Neuronal stem cell (in vitro differentiated cells): ENCODE results near the gene TMEM181.

Source experiments
- DNase-seq: peaks from one replicate; pipeline ENCODE4 v3.0.0-alpha.2; 2013; ENCODE audit warnings: low spot score
- H2AFZ ChIP-seq: one replicate; pipeline ENCODE4 v1.6.1; 2013; ENCODE audit warnings: mild to moderate bottlenecking, low read length, inconsistent platforms
- H2AK5ac ChIP-seq: 2 replicates; pipeline ENCODE4 v1.6.1; 2013; ENCODE audit warnings: low read depth, mild to moderate bottlenecking, inconsistent platforms, low read length, moderate library complexity, mixed read lengths
- H2BK120ac ChIP-seq: 2 replicates; pipeline ENCODE4 v1.6.1; 2013; ENCODE audit warnings: low read depth, mild to moderate bottlenecking, inconsistent platforms, low read length, moderate library complexity, mixed read lengths
- H2BK12ac ChIP-seq: one replicate; pipeline ENCODE4 v1.6.1; 2013; ENCODE audit warnings: low read length, inconsistent platforms
- H2BK15ac ChIP-seq: 2 replicates; pipeline ENCODE4 v1.6.1; 2013; ENCODE audit warnings: mild to moderate bottlenecking, low read length, inconsistent platforms, mixed read lengths
- H2BK5ac ChIP-seq: one replicate; pipeline ENCODE4 v1.6.1; 2013; ENCODE audit warnings: inconsistent platforms, mild to moderate bottlenecking, low read length, moderate library complexity
- H3K14ac ChIP-seq: one replicate; pipeline ENCODE4 v1.6.1; 2013; ENCODE audit warnings: low read length, inconsistent platforms
- H3K18ac ChIP-seq: 2 replicates; pipeline ENCODE4 v1.6.1; 2013; ENCODE audit warnings: low read length, inconsistent platforms
- H3K23ac ChIP-seq: 2 replicates; pipeline ENCODE4 v1.6.1; 2013; ENCODE audit warnings: low read depth, mild to moderate bottlenecking, mixed read lengths, low read length, inconsistent platforms; ENCODE audit not compliant: poor library complexity
- H3K27ac ChIP-seq: replicated peaks from 3 replicates; pipeline ENCODE4 v1.5.1; 2013; ENCODE audit warnings: low read length, inconsistent platforms
- H3K27me3 ChIP-seq, 3 experiments: 2 replicates each; pipeline ENCODE4 v1.6.1; 2013; ENCODE audit warnings: low read length in 3 of 3, mild to moderate bottlenecking in 2 of 3, inconsistent platforms in 1 of 3, low read depth in 1 of 3, mixed read lengths in 1 of 3, moderate library complexity in 1 of 3; ENCODE audit not compliant: control insufficient read depth in 3 of 3, insufficient read depth in 3 of 3
- H3K36me3 ChIP-seq, 2 donors: replicated peaks in 1 of 2; 2 replicates each; pipeline ENCODE4 v1.6.1; 2013; ENCODE audit warnings: low read length in 2 of 2; ENCODE audit not compliant: control insufficient read depth in 2 of 2, insufficient read depth in 2 of 2
- H3K4ac ChIP-seq: 2 replicates; pipeline ENCODE4 v1.6.1; 2013; ENCODE audit warnings: inconsistent platforms, mild to moderate bottlenecking, low read length, moderate library complexity
- H3K4me1 ChIP-seq, 2 donors: 1 replicate in 1 of 2; 2 replicates in 1 of 2; pipeline ENCODE4 v1.6.1; 2013; ENCODE audit warnings: low read length in 2 of 2, low read depth in 1 of 2; ENCODE audit not compliant: control insufficient read depth in 2 of 2, insufficient read depth in 1 of 2
- H3K4me2 ChIP-seq: one replicate; pipeline ENCODE4 v1.6.1; 2013; ENCODE audit warnings: mild to moderate bottlenecking, low read length, inconsistent platforms; ENCODE audit not compliant: insufficient read depth, poor library complexity, severe bottlenecking
- H3K4me3 ChIP-seq, 2 donors: 2 replicates each; pipeline ENCODE4 v1.5.1; 2013; ENCODE audit warnings: low read length in 2 of 2, mild to moderate bottlenecking in 2 of 2, inconsistent platforms in 1 of 2, moderate library complexity in 1 of 2
- H3K79me1 ChIP-seq: one replicate; pipeline ENCODE4 v1.6.1; 2013; ENCODE audit warnings: low read depth, mild to moderate bottlenecking, inconsistent platforms, low read length, moderate library complexity
- H3K9ac ChIP-seq: one replicate; pipeline ENCODE4 v1.6.1; 2013; ENCODE audit warnings: mild to moderate bottlenecking, low read depth, low read length, inconsistent platforms; ENCODE audit not compliant: poor library complexity
- H3K9me3 ChIP-seq, 2 donors: replicated peaks in 1 of 2; 2 replicates each; pipeline versions ENCODE3 to v1.6.1; 2013; ENCODE audit warnings: low read length in 2 of 2, mild to moderate bottlenecking in 2 of 2, inconsistent platforms in 1 of 2, low read depth in 1 of 2, mixed read lengths in 1 of 2, moderate library complexity in 1 of 2; ENCODE audit not compliant: control insufficient read depth in 2 of 2, insufficient read depth in 1 of 2
- H4K8ac ChIP-seq: one replicate; pipeline ENCODE4 v1.6.1; 2013; ENCODE audit warnings: low read depth, mild to moderate bottlenecking, inconsistent platforms, low read length, moderate library complexity
- H4K91ac ChIP-seq: one replicate; pipeline ENCODE4 v1.6.1; 2013; ENCODE audit warnings: low read length, low read depth, mild to moderate bottlenecking, inconsistent platforms; ENCODE audit not compliant: poor library complexity
- WGBS, 2 donors: extraction: QIAGEN DNeasy Blood & Tissue Kit; methylation state at CpG; one replicate each; pipeline ENCODE4 v1.1.7; 2013; ENCODE audit warnings: missing lambda C conversion rate in 2 of 2, mixed read lengths in 1 of 2; ENCODE audit not compliant: insufficient read length in 2 of 2, insufficient replicate concordance in 1 of 2; ENCODE audit errors: extremely low coverage in 2 of 2; 5-methylcytosine and 5-hydroxymethylcytosine counted together

Gene TMEM181

GRCh38 chr6:158627168-158627939, 67.5 kb downstream of the TMEM181 start:
- Histone ChIP-seq H4K8ac (no peak overlapping the region), H3K27ac (no peak overlapping the region), H3K23ac (peak overlapping the region; percentile 37), H3K36me3 (peaks cover 18 to 93% of the 10 kb centered on the region in 2 donors), H3K27me3 (no peaks in the 10 kb centered on the region), H2AK5ac (no peak overlapping the region), H2AFZ (no peak overlapping the region), H3K18ac (no peak overlapping the region), H3K4me1 (peaks cover 0 to 2% of the 10 kb centered on the region in 2 donors), H2BK5ac (no peak overlapping the region), H3K9ac (peak overlapping the region; percentile 45), H2BK120ac (no peak overlapping the region), H3K4me3 (no peak overlapping the region), H3K79me1 (no peaks in the 10 kb centered on the region), H3K4me2 (no peak overlapping the region), H3K9me3 (no peaks in the 10 kb centered on the region), H4K91ac (no peak overlapping the region), H3K14ac (no peak overlapping the region), H3K4ac (no peak overlapping the region), H2BK12ac (no peak overlapping the region), H2BK15ac (no peak overlapping the region)
- DNase-seq = no peak
- no CpG with 5 or more reads among the region's 20 CpGs for WGBS, 2 donors

- Histone ChIP-seq H3K79me1 (no peaks in the 10 kb centered on the region), H2BK5ac (no peak overlapping the region), H3K4ac (no peak overlapping the region), H3K4me2 (no peak overlapping the region), H3K27ac (no peak overlapping the region), H3K4me1 (peaks cover 0 to 2% of the 10 kb centered on the region in 2 donors), H2BK120ac (no peak overlapping the region), H3K18ac (no peak overlapping the region), H2BK15ac (no peak overlapping the region), H3K14ac (no peak overlapping the region), H2AFZ (no peak overlapping the region), H4K91ac (no peak overlapping the region), H3K36me3 (peaks cover 18 to 91% of the 10 kb centered on the region in 2 donors), H3K4me3 (no peak overlapping the region), H4K8ac (no peak overlapping the region), H3K9ac (no peak overlapping the region), H2BK12ac (no peak overlapping the region), H3K9me3 (no peaks in the 10 kb centered on the region), H3K23ac (no peak overlapping the region), H3K27me3 (no peaks in the 10 kb centered on the region), H2AK5ac (no peak overlapping the region)
- DNase-seq = no peak
- WGBS, 2 donors = no CpG with 5 or more reads among the region's 9 CpGs
These were observed 68.0 kb downstream of the TMEM181 start for GRCh38 chr6:158627940-158628211.

- Histone ChIP-seq H3K36me3 (peaks cover 20 to 94% of the 10 kb centered on the region in 2 donors), H2BK15ac (no peak overlapping the region), H3K4me3 (no peak overlapping the region), H2BK120ac (no peak overlapping the region), H2AK5ac (no peak overlapping the region), H2BK12ac (no peak overlapping the region), H3K4ac (no peak overlapping the region), H3K79me1 (no peaks in the 10 kb centered on the region), H2BK5ac (peak overlapping the region; percentile 43), H3K9ac (no peak overlapping the region), H3K27me3 (no peaks in the 10 kb centered on the region), H3K9me3 (no peaks in the 10 kb centered on the region), H3K4me2 (no peak overlapping the region), H3K18ac (peak overlapping the region; percentile 9), H4K8ac (no peak overlapping the region), H3K27ac (no peak overlapping the region), H3K23ac (no peak overlapping the region), H2AFZ (no peak overlapping the region), H3K14ac (no peak overlapping the region), H3K4me1 (peaks cover 0 to 2% of the 10 kb centered on the region in 2 donors), H4K91ac (no peak overlapping the region)
- DNase-seq = no peak
- no CpG with 5 or more reads among the region's 17 CpGs for WGBS, 2 donors
These were observed 68.7 kb downstream of the TMEM181 start for GRCh38 chr6:158628542-158628941.

- Histone ChIP-seq H2BK5ac (no peak overlapping the region), H3K18ac (no peak overlapping the region), H3K9ac (no peak overlapping the region), H2BK12ac (no peak overlapping the region), H2BK15ac (no peak overlapping the region), H3K36me3 (peaks cover 20 to 97% of the 10 kb centered on the region in 2 donors), H3K27me3 (no peaks in the 10 kb centered on the region), H2BK120ac (no peak overlapping the region), H3K14ac (no peak overlapping the region), H2AK5ac (no peak overlapping the region), H3K4me1 (peaks cover 0 to 2% of the 10 kb centered on the region in 2 donors), H3K4ac (no peak overlapping the region), H2AFZ (no peak overlapping the region), H4K8ac (no peak overlapping the region), H4K91ac (no peak overlapping the region), H3K79me1 (no peaks in the 10 kb centered on the region), H3K9me3 (no peaks in the 10 kb centered on the region), H3K27ac (no peak overlapping the region), H3K23ac (no peak overlapping the region), H3K4me2 (no peak overlapping the region), H3K4me3 (no peak overlapping the region)
- DNase-seq = no peak
- no CpG with 5 or more reads among the region's 20 CpGs for WGBS, 2 donors
These were observed 69.7 kb downstream of the TMEM181 start for GRCh38 chr6:158629367-158630221.
